K562 (cell line): ENCODE data around the gene MDH2. TPM values are rescaled to one million over a fixed set of nuclear protein-coding genes. Genes with fewer than 3 reads are reported as not detected.

Experiments
- ATF1 ChIP-seq, 2 experiments: fragments of 450-650 bp in 1 of 2; IDR thresholded peaks; 2 replicates each; pipeline ENCODE4 v1.6.1; 2016; ENCODE audit warnings: missing compliant biosample characterization in 1 of 2, missing genetic modification characterization in 1 of 2
- ATF7 ChIP-seq: fragments of 450-650 bp; IDR thresholded peaks from 2 replicates; pipeline ENCODE4 v1.7.1; 2014; ENCODE audit warnings: mild to moderate bottlenecking, moderate library complexity
- EWSR1 ChIP-seq: fragments of 450-650 bp; IDR thresholded peaks from 2 replicates; pipeline ENCODE4 v1.6.1; 2018; ENCODE audit warnings: borderline replicate concordance, mild to moderate bottlenecking, low read depth, moderate library complexity; ENCODE audit not compliant: partially characterized antibody
- FIP1L1 ChIP-seq: fragments of 200-400 bp; formaldehyde crosslinking; IDR thresholded peaks from 2 replicates; pipeline ENCODE4 v1.6.1; 2018; ENCODE audit warnings: mild to moderate bottlenecking, low read depth, low read length; ENCODE audit not compliant: poor library complexity, severe bottlenecking
- KAT2B ChIP-seq: IDR thresholded peaks from one replicate; pipeline ENCODE4 v1.6.1; 2012; ENCODE audit warnings: low read depth, mild to moderate bottlenecking, control low read depth, inconsistent platforms, low read length, moderate library complexity
- RFX5 ChIP-seq: IDR thresholded peaks from 2 replicates; pipeline ENCODE4 v1.6.1; 2011; ENCODE audit warnings: low read depth, mild to moderate bottlenecking, improper control_type of control experiment, low read length
- SMAD1 ChIP-seq: fragments of 150-350 bp; IDR thresholded peaks from 2 replicates; pipeline ENCODE4 v1.6.1; 2014; ENCODE audit warnings: low read length, low read depth; ENCODE audit not compliant: partially characterized antibody
- SMARCA4 ChIP-seq: fragments of 450-650 bp; IDR thresholded peaks from 2 replicates; pipeline ENCODE4 v1.6.1; 2016
- SP1 ChIP-seq: sonication (generic); formaldehyde crosslinking; IDR thresholded peaks from 2 replicates; pipeline ENCODE4 v1.8.1; 2022; ENCODE audit warnings: mild to moderate bottlenecking, missing genetic modification reagents
- THRAP3 ChIP-seq: fragments of 450-650 bp; IDR thresholded peaks from 2 replicates; pipeline ENCODE4 v1.6.1; 2016; ENCODE audit warnings: mild to moderate bottlenecking, inconsistent platforms, borderline replicate concordance
- ZFP1 ChIP-seq: fragments of 450-650 bp; formaldehyde crosslinking; IDR thresholded peaks from 2 replicates; pipeline ENCODE4 v1.4.0; 2020; ENCODE audit warnings: mild to moderate bottlenecking, mixed read lengths
- ZFX ChIP-seq: sonication (generic); formaldehyde crosslinking; IDR thresholded peaks from 2 replicates; pipeline ENCODE4 v1.8.0; 2022; ENCODE audit warnings: mild to moderate bottlenecking, missing genetic modification reagents, moderate library complexity
- polyA plus RNA-seq, 8 experiments: library from polyadenylated mRNA; depleted of rRNA in 4 of 8; stranded (reverse) in 5 of 8; unstranded in 3 of 8; fragments of >200 nt; fragmentation: Nextera tagmentation in 2 of 8; fragmentation: Illumina TruSeq in 1 of 8; extraction: Ambion mirVana in 2 of 8; extraction: Trizol in 1 of 8; gene quantifications; 2 replicates each; pipeline versions ENCODE4 v1.2.1 to v1.2.3, GENCODE V29; 2011 to 2014; ENCODE audit warnings: inconsistent platforms in 1 of 8, missing spikeins in 1 of 8
- total RNA-seq, 7 experiments: library from RNA; depleted of rRNA in 6 of 7; stranded (reverse); fragments of >200 nt in 6 of 7; fragmentation: Illumina TruSeq in 2 of 7; extraction: Trizol in 2 of 7; gene quantifications; 2 replicates each; pipeline versions ENCODE4 v1.2.1 to v1.2.3, GENCODE V29; 2011 to 2021; ENCODE audit warnings: low replicate concordance in 1 of 7
- TF ChIP-seq, protein P1 (sequence below): IDR thresholded peaks from 3 replicates; pipeline ENCODE4 v1.6.1; 2011; ENCODE audit warnings: borderline replicate concordance, mild to moderate bottlenecking, moderate library complexity; ENCODE audit not compliant: insufficient read length; ENCODE audit errors: extremely low read depth
- TF ChIP-seq, protein P2 (sequence below): fragments of 450-650 bp; formaldehyde crosslinking; IDR thresholded peaks from 2 replicates; pipeline ENCODE4 v1.4.0; 2020; ENCODE audit warnings: mild to moderate bottlenecking
- TF ChIP-seq, protein P3 (sequence below): fragments of 450-650 bp; IDR thresholded peaks from 2 replicates; pipeline ENCODE4 v1.6.1; 2016; ENCODE audit warnings: mild to moderate bottlenecking
- TF ChIP-seq, protein P4 (sequence below): sonication (generic); formaldehyde crosslinking; IDR thresholded peaks from 2 replicates; pipeline ENCODE4 v1.8.1; 2022; ENCODE audit warnings: missing genetic modification reagents
- TF ChIP-seq, protein P5 (sequence below), 2 experiments: fragments of 450-650 bp; conservative IDR thresholded peaks; 2 replicates each; pipeline ENCODE4 v1.6.1; 2017; ENCODE audit warnings: mild to moderate bottlenecking in 2 of 2, moderate library complexity in 2 of 2

MDH2 gene
- total and polyA plus RNA-seq, 9 of the 15 experiments (the other 6 are each of a cell fraction or from before 2014, with no cell fraction given) = 106 to 701 (median 242) TPM

DNA sequence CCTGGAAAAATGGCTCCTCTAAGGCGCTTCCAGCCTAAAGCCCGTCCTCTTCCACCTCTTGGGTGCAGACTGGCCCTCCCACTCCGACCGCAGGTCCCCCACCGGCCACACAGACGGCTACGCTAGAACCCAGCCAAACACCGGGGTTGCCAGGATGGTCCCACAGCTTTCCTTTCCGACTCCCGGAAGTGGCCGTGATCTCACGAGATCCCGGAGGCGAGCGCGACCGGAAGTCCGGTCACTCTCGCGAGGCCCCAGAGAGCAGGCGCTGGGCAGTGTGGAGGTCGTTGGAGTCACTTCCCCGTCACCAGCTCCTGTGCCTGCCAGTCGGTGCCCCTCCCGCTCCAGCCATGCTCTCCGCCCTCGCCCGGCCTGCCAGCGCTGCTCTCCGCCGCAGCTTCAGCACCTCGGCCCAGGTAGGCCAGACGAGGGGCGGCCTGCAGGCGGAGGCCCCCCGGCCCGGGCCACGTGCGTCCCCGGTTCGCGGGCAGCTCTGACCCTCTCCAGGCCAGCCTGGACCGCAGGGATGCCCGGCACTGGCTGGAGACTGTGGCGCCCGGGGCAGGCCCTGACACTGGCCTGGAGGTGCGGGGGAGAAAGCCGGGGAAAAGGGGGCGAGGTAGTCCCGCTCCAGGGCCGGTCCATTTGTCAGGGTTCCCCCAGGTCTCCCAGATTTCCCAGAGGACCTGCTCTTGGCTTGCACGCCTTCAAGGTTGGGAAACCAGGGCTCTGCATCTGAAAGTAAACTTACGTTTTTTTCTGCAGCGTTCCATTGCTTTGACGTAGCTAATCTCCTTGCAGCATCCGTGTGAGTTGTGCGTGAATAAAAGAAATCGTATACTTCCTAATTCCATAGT, at the start of gene MDH2, which contains the start of gene STYXL1 (continued):
- no peak for TF ChIP-seq SMARCA4
- peak; percentile 97 for TF ChIP-seq ZFX
- peak; percentile 85 for TF ChIP-seq ATF7
- no peak for TF ChIP-seq ATF1 (CRISPR knock-in tag; IDR thresholded peaks at IDR 0.05)
- peak; percentile 89 for TF ChIP-seq ATF1 (tag; IDR thresholded peaks at IDR 0.05)
- TF ChIP-seq, protein P1, sequence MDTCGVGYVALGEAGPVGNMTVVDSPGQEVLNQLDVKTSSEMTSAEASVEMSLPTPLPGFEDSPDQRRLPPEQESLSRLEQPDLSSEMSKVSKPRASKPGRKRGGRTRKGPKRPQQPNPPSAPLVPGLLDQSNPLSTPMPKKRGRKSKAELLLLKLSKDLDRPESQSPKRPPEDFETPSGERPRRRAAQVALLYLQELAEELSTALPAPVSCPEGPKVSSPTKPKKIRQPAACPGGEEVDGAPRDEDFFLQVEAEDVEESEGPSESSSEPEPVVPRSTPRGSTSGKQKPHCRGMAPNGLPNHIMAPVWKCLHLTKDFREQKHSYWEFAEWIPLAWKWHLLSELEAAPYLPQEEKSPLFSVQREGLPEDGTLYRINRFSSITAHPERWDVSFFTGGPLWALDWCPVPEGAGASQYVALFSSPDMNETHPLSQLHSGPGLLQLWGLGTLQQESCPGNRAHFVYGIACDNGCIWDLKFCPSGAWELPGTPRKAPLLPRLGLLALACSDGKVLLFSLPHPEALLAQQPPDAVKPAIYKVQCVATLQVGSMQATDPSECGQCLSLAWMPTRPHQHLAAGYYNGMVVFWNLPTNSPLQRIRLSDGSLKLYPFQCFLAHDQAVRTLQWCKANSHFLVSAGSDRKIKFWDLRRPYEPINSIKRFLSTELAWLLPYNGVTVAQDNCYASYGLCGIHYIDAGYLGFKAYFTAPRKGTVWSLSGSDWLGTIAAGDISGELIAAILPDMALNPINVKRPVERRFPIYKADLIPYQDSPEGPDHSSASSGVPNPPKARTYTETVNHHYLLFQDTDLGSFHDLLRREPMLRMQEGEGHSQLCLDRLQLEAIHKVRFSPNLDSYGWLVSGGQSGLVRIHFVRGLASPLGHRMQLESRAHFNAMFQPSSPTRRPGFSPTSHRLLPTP = no peak
- peak; percentile 93 for TF ChIP-seq FIP1L1
- TF ChIP-seq, protein P2, sequence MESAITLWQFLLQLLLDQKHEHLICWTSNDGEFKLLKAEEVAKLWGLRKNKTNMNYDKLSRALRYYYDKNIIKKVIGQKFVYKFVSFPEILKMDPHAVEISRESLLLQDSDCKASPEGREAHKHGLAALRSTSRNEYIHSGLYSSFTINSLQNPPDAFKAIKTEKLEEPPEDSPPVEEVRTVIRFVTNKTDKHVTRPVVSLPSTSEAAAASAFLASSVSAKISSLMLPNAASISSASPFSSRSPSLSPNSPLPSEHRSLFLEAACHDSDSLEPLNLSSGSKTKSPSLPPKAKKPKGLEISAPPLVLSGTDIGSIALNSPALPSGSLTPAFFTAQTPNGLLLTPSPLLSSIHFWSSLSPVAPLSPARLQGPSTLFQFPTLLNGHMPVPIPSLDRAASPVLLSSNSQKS = no peak
- TF ChIP-seq, protein P3, sequence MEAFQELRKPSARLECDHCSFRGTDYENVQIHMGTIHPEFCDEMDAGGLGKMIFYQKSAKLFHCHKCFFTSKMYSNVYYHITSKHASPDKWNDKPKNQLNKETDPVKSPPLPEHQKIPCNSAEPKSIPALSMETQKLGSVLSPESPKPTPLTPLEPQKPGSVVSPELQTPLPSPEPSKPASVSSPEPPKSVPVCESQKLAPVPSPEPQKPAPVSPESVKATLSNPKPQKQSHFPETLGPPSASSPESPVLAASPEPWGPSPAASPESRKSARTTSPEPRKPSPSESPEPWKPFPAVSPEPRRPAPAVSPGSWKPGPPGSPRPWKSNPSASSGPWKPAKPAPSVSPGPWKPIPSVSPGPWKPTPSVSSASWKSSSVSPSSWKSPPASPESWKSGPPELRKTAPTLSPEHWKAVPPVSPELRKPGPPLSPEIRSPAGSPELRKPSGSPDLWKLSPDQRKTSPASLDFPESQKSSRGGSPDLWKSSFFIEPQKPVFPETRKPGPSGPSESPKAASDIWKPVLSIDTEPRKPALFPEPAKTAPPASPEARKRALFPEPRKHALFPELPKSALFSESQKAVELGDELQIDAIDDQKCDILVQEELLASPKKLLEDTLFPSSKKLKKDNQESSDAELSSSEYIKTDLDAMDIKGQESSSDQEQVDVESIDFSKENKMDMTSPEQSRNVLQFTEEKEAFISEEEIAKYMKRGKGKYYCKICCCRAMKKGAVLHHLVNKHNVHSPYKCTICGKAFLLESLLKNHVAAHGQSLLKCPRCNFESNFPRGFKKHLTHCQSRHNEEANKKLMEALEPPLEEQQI = no peak
- TF ChIP-seq, protein P4, sequence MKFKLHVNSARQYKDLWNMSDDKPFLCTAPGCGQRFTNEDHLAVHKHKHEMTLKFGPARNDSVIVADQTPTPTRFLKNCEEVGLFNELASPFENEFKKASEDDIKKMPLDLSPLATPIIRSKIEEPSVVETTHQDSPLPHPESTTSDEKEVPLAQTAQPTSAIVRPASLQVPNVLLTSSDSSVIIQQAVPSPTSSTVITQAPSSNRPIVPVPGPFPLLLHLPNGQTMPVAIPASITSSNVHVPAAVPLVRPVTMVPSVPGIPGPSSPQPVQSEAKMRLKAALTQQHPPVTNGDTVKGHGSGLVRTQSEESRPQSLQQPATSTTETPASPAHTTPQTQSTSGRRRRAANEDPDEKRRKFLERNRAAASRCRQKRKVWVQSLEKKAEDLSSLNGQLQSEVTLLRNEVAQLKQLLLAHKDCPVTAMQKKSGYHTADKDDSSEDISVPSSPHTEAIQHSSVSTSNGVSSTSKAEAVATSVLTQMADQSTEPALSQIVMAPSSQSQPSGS = no peak
- TF ChIP-seq THRAP3 = no peak
- 0 out of 2 replicates have a peak, but pooled peaks have one; percentile 21 for TF ChIP-seq RFX5
- TF ChIP-seq KAT2B = no peak
- no peak for TF ChIP-seq EWSR1
- peak; percentile 67 for TF ChIP-seq SP1 (CRISPR knock-in tag)
- TF ChIP-seq ZFP1 (CRISPR knock-in tag) = no peak
- peak; percentile 83 for TF ChIP-seq SMAD1
- TF ChIP-seq, protein P5, sequence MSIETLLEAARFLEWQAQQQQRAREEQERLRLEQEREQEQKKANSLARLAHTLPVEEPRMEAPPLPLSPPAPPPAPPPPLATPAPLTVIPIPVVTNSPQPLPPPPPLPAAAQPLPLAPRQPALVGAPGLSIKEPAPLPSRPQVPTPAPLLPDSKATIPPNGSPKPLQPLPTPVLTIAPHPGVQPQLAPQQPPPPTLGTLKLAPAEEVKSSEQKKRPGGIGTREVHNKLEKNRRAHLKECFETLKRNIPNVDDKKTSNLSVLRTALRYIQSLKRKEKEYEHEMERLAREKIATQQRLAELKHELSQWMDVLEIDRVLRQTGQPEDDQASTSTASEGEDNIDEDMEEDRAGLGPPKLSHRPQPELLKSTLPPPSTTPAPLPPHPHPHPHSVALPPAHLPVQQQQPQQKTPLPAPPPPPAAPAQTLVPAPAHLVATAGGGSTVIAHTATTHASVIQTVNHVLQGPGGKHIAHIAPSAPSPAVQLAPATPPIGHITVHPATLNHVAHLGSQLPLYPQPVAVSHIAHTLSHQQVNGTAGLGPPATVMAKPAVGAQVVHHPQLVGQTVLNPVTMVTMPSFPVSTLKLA (conservative IDR thresholded peaks at IDR 0.05) = peak; percentile 96 to 98
